GM23338 (cell line): ENCODE measurements around the gene TBPL2. TPM values are rescaled to one million over a fixed set of nuclear protein-coding genes. Genes with fewer than 3 reads are reported as not detected.

ENCODE experiments used
- ATAC-seq: fragments of 200-7000 bp; cut with Tn5 transposase; 3 replicates; pipeline ENCODE4 v1.9.1; 2020
- DNase-seq: peaks from one replicate; pipeline ENCODE4 v3.0.0-alpha.2; 2015; ENCODE audit warnings: low spot score
- H2AFZ ChIP-seq: fragments of 200-600 bp; sonication (generic); 2 replicates; pipeline ENCODE4 v1.8.0; 2016; ENCODE audit warnings: antibody characterized with exemption, mild to moderate bottlenecking, moderate library complexity
- H3F3A ChIP-seq: fragments of 200-600 bp; sonication (generic); replicated peaks from 2 replicates; pipeline ENCODE4 v1.8.0; 2017; ENCODE audit warnings: antibody characterized with exemption, mixed run types, low read depth
- H3K27ac ChIP-seq: fragments of 200-600 bp; sonication (generic); 2 replicates; pipeline ENCODE4 v1.6.1; 2016; ENCODE audit warnings: low read depth
- H3K27me3 ChIP-seq: fragments of 200-600 bp; sonication (generic); 2 replicates; pipeline ENCODE4 v1.8.0; 2016; ENCODE audit warnings: mild to moderate bottlenecking, mixed run types, moderate library complexity; ENCODE audit not compliant: insufficient read depth
- H3K36me3 ChIP-seq: fragments of 200-600 bp; sonication (generic); 2 replicates; pipeline ENCODE4 v1.8.0; 2016; ENCODE audit warnings: mild to moderate bottlenecking; ENCODE audit not compliant: insufficient read depth
- H3K4me1 ChIP-seq: fragments of 200-600 bp; sonication (generic); 2 replicates; pipeline ENCODE4 v1.8.0; 2016; ENCODE audit warnings: mild to moderate bottlenecking, moderate library complexity; ENCODE audit not compliant: insufficient read depth
- H3K4me2 ChIP-seq: fragments of 200-600 bp; sonication (generic); 2 replicates; pipeline ENCODE4 v1.7.1; 2017; ENCODE audit warnings: mixed run types
- H3K4me3 ChIP-seq: fragments of 200-600 bp; sonication (generic); 2 replicates; pipeline ENCODE4 v1.6.1; 2016; ENCODE audit warnings: mixed run types
- H3K79me2 ChIP-seq: fragments of 200-600 bp; sonication (generic); replicated peaks from 2 replicates; pipeline ENCODE4 v1.8.0; 2017; ENCODE audit warnings: mild to moderate bottlenecking; ENCODE audit not compliant: insufficient read depth
- H3K9me2 ChIP-seq: fragments of 200-600 bp; sonication (generic); 2 replicates; pipeline ENCODE4 v1.8.0; 2017; ENCODE audit not compliant: insufficient read depth
- H4K20me1 ChIP-seq: fragments of 200-600 bp; sonication (generic); replicated peaks from 2 replicates; pipeline ENCODE4 v1.8.0; 2017; ENCODE audit warnings: mild to moderate bottlenecking; ENCODE audit not compliant: insufficient read depth
- H3K27ac Mint-ChIP-seq: 2 replicates; pipeline ENCODE4 v1.8.0; 2020; ENCODE audit warnings: inconsistent platforms, mild to moderate bottlenecking, moderate library complexity, mixed read lengths
- H3K27me3 Mint-ChIP-seq: 3 replicates; pipeline ENCODE4 v1.8.0; 2022; ENCODE audit warnings: low read depth, mild to moderate bottlenecking, moderate library complexity, mixed read lengths, inconsistent platforms; ENCODE audit not compliant: insufficient read depth, poor library complexity
- H3K36me3 Mint-ChIP-seq: 3 replicates; pipeline ENCODE4 v1.8.0; 2021; ENCODE audit warnings: low read depth, mild to moderate bottlenecking, inconsistent platforms, moderate library complexity, mixed read lengths
- H3K4me1 Mint-ChIP-seq: 3 replicates; pipeline ENCODE4 v1.8.0; 2020; ENCODE audit warnings: mild to moderate bottlenecking, inconsistent platforms, mixed read lengths
- H3K4me3 Mint-ChIP-seq: 3 replicates; pipeline ENCODE4 v1.8.0; 2021; ENCODE audit warnings: moderate library complexity, mild to moderate bottlenecking, inconsistent platforms, mixed read lengths
- H3K9me3 Mint-ChIP-seq: 3 replicates; pipeline ENCODE4 v1.8.0; 2020; ENCODE audit warnings: moderate library complexity, mild to moderate bottlenecking, inconsistent platforms, mixed read lengths
- CREB1 ChIP-seq: fragments of 250-450 bp; sonication (Bioruptor Pico); IDR thresholded peaks from 2 replicates; pipeline ENCODE4 v1.5.0; 2020; ENCODE audit warnings: low read depth, mild to moderate bottlenecking, moderate library complexity
- EZH2 ChIP-seq: fragments of 200-600 bp; sonication (generic); IDR thresholded peaks from one replicate; pipeline ENCODE4 v1.8.0; 2017; ENCODE audit warnings: antibody characterized with exemption, mild to moderate bottlenecking, low read depth; ENCODE audit not compliant: unreplicated experiment
- EZH2phosphoT487 ChIP-seq: fragments of 200-600 bp; sonication (generic); IDR thresholded peaks from one replicate; pipeline ENCODE4 v1.8.1; 2018; ENCODE audit warnings: antibody characterized with exemption; ENCODE audit not compliant: unreplicated experiment
- NANOG ChIP-seq: IDR thresholded peaks from 2 replicates; pipeline ENCODE4 v1.6.1; 2016; ENCODE audit warnings: antibody characterized with exemption, borderline replicate concordance
- POLR2AphosphoS5 ChIP-seq: IDR thresholded peaks from 2 replicates; pipeline ENCODE4 v1.6.1; 2016; ENCODE audit warnings: antibody characterized with exemption, low read depth
- STAT1 ChIP-seq: IDR thresholded peaks from one replicate; pipeline ENCODE4 v1.6.1; 2016; ENCODE audit warnings: antibody characterized with exemption; ENCODE audit not compliant: unreplicated experiment
- ZNF114 ChIP-seq: fragments of 250-450 bp; sonication (Bioruptor Pico); IDR thresholded peaks from 2 replicates; pipeline ENCODE4 v1.5.0; 2020; ENCODE audit warnings: mild to moderate bottlenecking, moderate library complexity
- ZNF331 ChIP-seq: fragments of 250-450 bp; sonication (Bioruptor Pico); IDR thresholded peaks from 2 replicates; pipeline ENCODE4 v1.5.0; 2020; ENCODE audit warnings: low read depth, mild to moderate bottlenecking, moderate library complexity
- polyA plus RNA-seq: library from polyadenylated mRNA; unstranded; fragments of >200 nt; fragmentation: Nextera tagmentation; extraction: Ambion mirVana; gene quantifications from 2 replicates; pipeline ENCODE4 v1.2.1, GENCODE V29; 2016
- total RNA-seq: library from RNA; depleted of rRNA; stranded (reverse); fragments of >200 nt; shearing (Covaris generic); gene quantifications from 2 replicates; pipeline ENCODE4 v1.2.3, GENCODE V29; 2014
- TF ChIP-seq, protein P1 (sequence below): IDR thresholded peaks from 2 replicates; pipeline ENCODE4 v1.6.1; 2016; ENCODE audit warnings: antibody characterized with exemption
- TF ChIP-seq, protein P2 (sequence below): IDR thresholded peaks from one replicate; pipeline ENCODE4 v1.6.1; 2018; ENCODE audit warnings: antibody characterized with exemption; ENCODE audit not compliant: unreplicated experiment
- TF ChIP-seq, protein P3 (sequence below), 2 experiments: fragments of 200-600 bp in 1 of 2; sonication (generic) in 1 of 2; conservative IDR thresholded peaks; 2 replicates each; pipeline versions ENCODE4 v1.5.1 to v1.6.1; 2016 to 2017; ENCODE audit warnings: antibody characterized with exemption in 2 of 2, low read depth in 2 of 2, mild to moderate bottlenecking in 2 of 2, moderate library complexity in 1 of 2
- TF ChIP-seq, protein P4 (sequence below): fragments of 250-450 bp; sonication (Bioruptor Pico); IDR thresholded peaks from 2 replicates; pipeline ENCODE4 v1.5.0; 2020; ENCODE audit warnings: mild to moderate bottlenecking, moderate library complexity

Gene TBPL2
- total and polyA plus RNA-seq, 2 experiments from 2014 or later, result 0.24 TPM; not detected in 1

DNA sequence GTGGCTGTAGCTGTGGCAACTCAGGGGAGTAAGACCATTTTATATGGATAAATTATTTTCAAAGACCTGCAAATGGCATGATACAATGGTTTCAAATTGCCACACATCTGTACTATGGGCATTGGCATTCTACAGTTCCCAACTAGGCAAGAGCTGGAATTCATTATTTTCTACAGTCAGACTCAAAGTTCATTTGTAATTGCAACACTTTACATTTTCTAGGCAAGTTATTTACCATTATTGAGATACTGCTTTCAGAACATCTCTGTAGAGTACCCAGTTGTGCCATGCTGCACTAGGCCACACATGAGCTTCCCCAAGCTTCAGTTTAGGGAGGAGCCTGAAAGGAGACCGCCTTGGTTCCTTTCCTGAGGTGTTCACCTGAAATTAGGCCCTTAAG, 20.8 kb downstream of the TBPL2 start (continued):
- TF ChIP-seq, protein P1, sequence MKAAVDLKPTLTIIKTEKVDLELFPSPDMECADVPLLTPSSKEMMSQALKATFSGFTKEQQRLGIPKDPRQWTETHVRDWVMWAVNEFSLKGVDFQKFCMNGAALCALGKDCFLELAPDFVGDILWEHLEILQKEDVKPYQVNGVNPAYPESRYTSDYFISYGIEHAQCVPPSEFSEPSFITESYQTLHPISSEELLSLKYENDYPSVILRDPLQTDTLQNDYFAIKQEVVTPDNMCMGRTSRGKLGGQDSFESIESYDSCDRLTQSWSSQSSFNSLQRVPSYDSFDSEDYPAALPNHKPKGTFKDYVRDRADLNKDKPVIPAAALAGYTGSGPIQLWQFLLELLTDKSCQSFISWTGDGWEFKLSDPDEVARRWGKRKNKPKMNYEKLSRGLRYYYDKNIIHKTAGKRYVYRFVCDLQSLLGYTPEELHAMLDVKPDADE, result no peak

DNA sequence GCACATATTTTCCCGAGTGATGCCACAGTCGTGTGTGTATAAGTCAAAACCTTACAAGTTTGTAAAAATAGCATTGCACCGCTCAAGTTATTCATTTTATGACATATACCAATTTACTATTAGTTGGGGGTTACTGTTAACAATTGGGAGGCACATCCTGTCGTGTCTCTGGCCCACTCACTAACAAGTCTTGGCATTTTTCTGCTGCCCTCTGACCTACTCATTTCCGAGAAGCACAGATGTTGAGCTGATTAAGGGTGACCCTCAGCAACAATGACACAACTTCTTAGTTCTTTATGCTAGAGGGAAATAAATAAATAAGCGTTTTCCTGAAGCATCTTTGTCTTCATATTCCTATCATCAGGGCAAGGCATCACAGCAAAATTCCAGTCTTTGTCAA, 22.0 kb downstream of the TBPL2 start:
- H3K27me3 Mint-ChIP-seq, result no peaks in the 10 kb centered on the region
- H3K4me1 Mint-ChIP-seq, result no peaks in the 10 kb centered on the region
- no peak overlapping the region for H3K27ac Mint-ChIP-seq
- TF ChIP-seq, protein P2, sequence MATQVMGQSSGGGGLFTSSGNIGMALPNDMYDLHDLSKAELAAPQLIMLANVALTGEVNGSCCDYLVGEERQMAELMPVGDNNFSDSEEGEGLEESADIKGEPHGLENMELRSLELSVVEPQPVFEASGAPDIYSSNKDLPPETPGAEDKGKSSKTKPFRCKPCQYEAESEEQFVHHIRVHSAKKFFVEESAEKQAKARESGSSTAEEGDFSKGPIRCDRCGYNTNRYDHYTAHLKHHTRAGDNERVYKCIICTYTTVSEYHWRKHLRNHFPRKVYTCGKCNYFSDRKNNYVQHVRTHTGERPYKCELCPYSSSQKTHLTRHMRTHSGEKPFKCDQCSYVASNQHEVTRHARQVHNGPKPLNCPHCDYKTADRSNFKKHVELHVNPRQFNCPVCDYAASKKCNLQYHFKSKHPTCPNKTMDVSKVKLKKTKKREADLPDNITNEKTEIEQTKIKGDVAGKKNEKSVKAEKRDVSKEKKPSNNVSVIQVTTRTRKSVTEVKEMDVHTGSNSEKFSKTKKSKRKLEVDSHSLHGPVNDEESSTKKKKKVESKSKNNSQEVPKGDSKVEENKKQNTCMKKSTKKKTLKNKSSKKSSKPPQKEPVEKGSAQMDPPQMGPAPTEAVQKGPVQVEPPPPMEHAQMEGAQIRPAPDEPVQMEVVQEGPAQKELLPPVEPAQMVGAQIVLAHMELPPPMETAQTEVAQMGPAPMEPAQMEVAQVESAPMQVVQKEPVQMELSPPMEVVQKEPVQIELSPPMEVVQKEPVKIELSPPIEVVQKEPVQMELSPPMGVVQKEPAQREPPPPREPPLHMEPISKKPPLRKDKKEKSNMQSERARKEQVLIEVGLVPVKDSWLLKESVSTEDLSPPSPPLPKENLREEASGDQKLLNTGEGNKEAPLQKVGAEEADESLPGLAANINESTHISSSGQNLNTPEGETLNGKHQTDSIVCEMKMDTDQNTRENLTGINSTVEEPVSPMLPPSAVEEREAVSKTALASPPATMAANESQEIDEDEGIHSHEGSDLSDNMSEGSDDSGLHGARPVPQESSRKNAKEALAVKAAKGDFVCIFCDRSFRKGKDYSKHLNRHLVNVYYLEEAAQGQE, result no peak
- TF ChIP-seq POLR2AphosphoS5 (no peak), NANOG (no peak), EZH2 (no peak), STAT1 (no peak), ZNF331 (CRISPR knock-in tag) (no peak), CREB1 (no peak), ZNF114 (CRISPR knock-in tag) (no peak), EZH2phosphoT487 (no peak)
- TF ChIP-seq, protein P3, sequence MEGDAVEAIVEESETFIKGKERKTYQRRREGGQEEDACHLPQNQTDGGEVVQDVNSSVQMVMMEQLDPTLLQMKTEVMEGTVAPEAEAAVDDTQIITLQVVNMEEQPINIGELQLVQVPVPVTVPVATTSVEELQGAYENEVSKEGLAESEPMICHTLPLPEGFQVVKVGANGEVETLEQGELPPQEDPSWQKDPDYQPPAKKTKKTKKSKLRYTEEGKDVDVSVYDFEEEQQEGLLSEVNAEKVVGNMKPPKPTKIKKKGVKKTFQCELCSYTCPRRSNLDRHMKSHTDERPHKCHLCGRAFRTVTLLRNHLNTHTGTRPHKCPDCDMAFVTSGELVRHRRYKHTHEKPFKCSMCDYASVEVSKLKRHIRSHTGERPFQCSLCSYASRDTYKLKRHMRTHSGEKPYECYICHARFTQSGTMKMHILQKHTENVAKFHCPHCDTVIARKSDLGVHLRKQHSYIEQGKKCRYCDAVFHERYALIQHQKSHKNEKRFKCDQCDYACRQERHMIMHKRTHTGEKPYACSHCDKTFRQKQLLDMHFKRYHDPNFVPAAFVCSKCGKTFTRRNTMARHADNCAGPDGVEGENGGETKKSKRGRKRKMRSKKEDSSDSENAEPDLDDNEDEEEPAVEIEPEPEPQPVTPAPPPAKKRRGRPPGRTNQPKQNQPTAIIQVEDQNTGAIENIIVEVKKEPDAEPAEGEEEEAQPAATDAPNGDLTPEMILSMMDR (conservative IDR thresholded peaks at IDR 0.05; ENCODE audit: low read depth in 2 of 2), result no peak
- TF ChIP-seq, protein P4, sequence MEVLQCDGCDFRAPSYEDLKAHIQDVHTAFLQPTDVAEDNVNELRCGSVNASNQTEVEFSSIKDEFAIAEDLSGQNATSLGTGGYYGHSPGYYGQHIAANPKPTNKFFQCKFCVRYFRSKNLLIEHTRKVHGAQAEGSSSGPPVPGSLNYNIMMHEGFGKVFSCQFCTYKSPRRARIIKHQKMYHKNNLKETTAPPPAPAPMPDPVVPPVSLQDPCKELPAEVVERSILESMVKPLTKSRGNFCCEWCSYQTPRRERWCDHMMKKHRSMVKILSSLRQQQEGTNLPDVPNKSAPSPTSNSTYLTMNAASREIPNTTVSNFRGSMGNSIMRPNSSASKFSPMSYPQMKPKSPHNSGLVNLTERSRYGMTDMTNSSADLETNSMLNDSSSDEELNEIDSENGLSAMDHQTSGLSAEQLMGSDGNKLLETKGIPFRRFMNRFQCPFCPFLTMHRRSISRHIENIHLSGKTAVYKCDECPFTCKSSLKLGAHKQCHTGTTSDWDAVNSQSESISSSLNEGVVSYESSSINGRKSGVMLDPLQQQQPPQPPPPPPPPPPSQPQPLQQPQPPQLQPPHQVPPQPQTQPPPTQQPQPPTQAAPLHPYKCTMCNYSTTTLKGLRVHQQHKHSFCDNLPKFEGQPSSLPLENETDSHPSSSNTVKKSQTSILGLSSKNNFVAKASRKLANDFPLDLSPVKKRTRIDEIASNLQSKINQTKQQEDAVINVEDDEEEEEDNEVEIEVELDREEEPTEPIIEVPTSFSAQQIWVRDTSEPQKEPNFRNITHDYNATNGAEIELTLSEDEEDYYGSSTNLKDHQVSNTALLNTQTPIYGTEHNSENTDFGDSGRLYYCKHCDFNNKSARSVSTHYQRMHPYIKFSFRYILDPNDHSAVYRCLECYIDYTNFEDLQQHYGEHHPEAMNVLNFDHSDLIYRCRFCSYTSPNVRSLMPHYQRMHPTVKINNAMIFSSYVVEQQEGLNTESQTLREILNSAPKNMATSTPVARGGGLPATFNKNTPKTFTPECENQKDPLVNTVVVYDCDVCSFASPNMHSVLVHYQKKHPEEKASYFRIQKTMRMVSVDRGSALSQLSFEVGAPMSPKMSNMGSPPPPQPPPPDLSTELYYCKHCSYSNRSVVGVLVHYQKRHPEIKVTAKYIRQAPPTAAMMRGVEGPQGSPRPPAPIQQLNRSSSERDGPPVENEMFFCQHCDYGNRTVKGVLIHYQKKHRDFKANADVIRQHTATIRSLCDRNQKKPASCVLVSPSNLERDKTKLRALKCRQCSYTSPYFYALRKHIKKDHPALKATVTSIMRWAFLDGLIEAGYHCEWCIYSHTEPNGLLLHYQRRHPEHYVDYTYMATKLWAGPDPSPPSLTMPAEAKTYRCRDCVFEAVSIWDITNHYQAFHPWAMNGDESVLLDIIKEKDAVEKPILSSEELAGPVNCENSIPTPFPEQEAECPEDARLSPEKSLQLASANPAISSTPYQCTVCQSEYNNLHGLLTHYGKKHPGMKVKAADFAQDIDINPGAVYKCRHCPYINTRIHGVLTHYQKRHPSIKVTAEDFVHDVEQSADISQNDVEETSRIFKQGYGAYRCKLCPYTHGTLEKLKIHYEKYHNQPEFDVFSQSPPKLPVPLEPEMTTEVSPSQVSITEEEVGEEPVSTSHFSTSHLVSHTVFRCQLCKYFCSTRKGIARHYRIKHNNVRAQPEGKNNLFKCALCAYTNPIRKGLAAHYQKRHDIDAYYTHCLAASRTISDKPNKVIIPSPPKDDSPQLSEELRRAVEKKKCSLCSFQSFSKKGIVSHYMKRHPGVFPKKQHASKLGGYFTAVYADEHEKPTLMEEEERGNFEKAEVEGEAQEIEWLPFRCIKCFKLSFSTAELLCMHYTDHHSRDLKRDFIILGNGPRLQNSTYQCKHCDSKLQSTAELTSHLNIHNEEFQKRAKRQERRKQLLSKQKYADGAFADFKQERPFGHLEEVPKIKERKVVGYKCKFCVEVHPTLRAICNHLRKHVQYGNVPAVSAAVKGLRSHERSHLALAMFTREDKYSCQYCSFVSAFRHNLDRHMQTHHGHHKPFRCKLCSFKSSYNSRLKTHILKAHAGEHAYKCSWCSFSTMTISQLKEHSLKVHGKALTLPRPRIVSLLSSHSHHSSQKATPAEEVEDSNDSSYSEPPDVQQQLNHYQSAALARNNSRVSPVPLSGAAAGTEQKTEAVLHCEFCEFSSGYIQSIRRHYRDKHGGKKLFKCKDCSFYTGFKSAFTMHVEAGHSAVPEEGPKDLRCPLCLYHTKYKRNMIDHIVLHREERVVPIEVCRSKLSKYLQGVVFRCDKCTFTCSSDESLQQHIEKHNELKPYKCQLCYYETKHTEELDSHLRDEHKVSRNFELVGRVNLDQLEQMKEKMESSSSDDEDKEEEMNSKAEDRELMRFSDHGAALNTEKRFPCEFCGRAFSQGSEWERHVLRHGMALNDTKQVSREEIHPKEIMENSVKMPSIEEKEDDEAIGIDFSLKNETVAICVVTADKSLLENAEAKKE, result no peak
- TF ChIP-seq, protein P1, result no peak

More for the DNA sequence above, 22.0 kb downstream of the TBPL2 start:
- no peak overlapping the region for H3K4me3 Mint-ChIP-seq
- no peaks in the 10 kb centered on the region for H3K79me2 ChIP-seq
- H4K20me1 ChIP-seq, result no peaks in the 10 kb centered on the region
- no peak for ATAC-seq
- no peaks in the 10 kb centered on the region for H3K9me3 Mint-ChIP-seq
- H3K36me3 Mint-ChIP-seq, result no peaks in the 10 kb centered on the region
- no peak overlapping the region for H3K4me2 ChIP-seq
- no peak overlapping the region for H3K4me3 ChIP-seq
- no peaks in the 10 kb centered on the region for H3K9me2 ChIP-seq
- no peak for DNase-seq
- no peaks in the 10 kb centered on the region for H3F3A ChIP-seq
- no peak overlapping the region for H3K27ac ChIP-seq
- no peaks in the 10 kb centered on the region for H3K36me3 ChIP-seq
- H2AFZ ChIP-seq, result no peak overlapping the region
- H3K27me3 ChIP-seq, result no peaks in the 10 kb centered on the region
- no peaks in the 10 kb centered on the region for H3K4me1 ChIP-seq
